Measurements from ENCODE around the gene ITIH2. TPM values are rescaled to one million over a fixed set of nuclear protein-coding genes. Genes with fewer than 3 reads are reported as not detected.

ITIH2 gene
- total and polyA plus RNA-seq, 9 of the 15 experiments (the other 6 are each of a cell fraction or from before 2014, with no cell fraction given), result 0.66 TPM; not detected in 8

DNA sequence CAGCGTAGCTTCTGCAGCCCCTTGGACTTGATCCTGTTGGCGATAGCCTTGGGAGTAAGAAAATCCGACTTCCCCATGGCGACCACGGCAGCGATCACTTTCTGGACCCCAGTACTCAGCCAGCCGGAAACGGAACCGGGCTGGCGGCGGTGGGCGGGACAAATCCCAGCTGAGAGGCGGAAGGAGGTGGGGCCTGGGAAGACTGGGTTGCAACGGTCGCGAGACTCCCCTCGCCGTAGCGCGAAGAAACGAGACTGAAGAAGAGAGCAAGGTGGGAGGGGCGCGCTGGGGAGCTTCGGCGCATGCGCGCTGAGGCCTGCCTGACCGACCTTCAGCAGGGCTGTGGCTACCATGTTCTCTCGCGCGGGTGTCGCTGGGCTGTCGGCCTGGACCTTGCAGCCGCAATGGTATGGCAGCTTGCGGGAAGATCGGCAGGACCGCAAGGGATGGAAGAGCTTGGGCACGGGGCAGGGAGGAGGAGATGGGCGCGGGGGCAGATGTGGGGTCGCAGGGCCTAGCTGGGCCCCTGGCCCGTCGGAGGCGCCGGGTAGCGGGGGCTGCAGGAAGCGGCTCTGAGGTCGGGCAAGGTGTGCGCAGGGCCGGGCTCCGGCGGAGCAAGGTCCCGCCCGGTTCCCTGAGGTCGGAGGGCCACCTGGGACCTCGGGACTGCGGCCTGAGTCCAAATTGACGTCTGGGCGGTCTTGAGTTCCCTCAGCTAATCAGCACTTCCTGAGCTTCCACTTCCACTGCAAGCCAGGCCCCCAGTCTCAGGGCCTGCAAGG lies 84.9 kb downstream of the ITIH2 start, which contains the start of the genes ATP5F1C and KIN (continued):
- no peak for TF ChIP-seq HNRNPK (IDR thresholded peaks at IDR 0.05; ENCODE audit: low read depth, low read length, poor library complexity, severe bottlenecking)
- 0 out of 2 replicates have a peak, but pooled peaks have one; percentile 63 for TF ChIP-seq NFRKB (IDR thresholded peaks at IDR 0.05; ENCODE audit: low read depth)
- TF ChIP-seq ZKSCAN3 (CRISPR knock-in tag; IDR thresholded peaks at IDR 0.05), result no peak
- peak; percentile 80 for TF ChIP-seq EP400 (IDR thresholded peaks at IDR 0.05)
- TF ChIP-seq BRF1 (IDR thresholded peaks at IDR 0.05; ENCODE audit: borderline replicate concordance, extremely low read depth, insufficient read length), result no peak
- peak; percentile 70 for TF ChIP-seq POLR2H (tag; IDR thresholded peaks at IDR 0.05; ENCODE audit: low read depth)
- TF ChIP-seq SAFB (IDR thresholded peaks at IDR 0.05; ENCODE audit: borderline replicate concordance, low read depth, low read length), result no peak
- peak; percentile 87; the same call in 1 of the 2 replicates for TF ChIP-seq NR3C1 (CRISPR knock-in tag; IDR thresholded peaks at IDR 0.05)
- TF ChIP-seq SUPT5H (IDR thresholded peaks at IDR 0.05), result peak; percentile 97
- peak; percentile 53 to 89; a peak in 2 of 4 replicates for TF ChIP-seq SIN3A (IDR thresholded peaks at IDR 0.05; ENCODE audit: borderline replicate concordance in 2 of 2, control insufficient read depth in 1 of 2, low read depth in 2 of 2, low read length in 2 of 2)

Data from K562 (cell line).